HG03103 (cell line): ENCODE measurements around the gene SYNGR3.

ENCODE experiments used
- ATAC-seq: cut with Tn5 transposase; IDR thresholded peaks from one replicate; pipeline ENCODE4 v1.9.1; 2021; ENCODE audit warnings: low read depth; ENCODE audit not compliant: unreplicated experiment

The SYNGR3 gene

GRCh38 chr16:1976216-1976520 lies 13.6 kb upstream of the SYNGR3 start:
- no peak for ATAC-seq

- no peak for ATAC-seq
Observed at GRCh38 chr16:1976951-1977874, 12.6 kb upstream of the SYNGR3 start.

GRCh38 chr16:1977875-1978268 lies 11.9 kb upstream of the SYNGR3 start:
- no peak for ATAC-seq

GRCh38 chr16:1978476-1979120 lies 11.2 kb upstream of the SYNGR3 start:
- ATAC-seq = no peak

GRCh38 chr16:1979271-1980029 lies 10.3 kb upstream of the SYNGR3 start:
- no peak for ATAC-seq

GRCh38 chr16:1980030-1980769 lies 9.6 kb upstream of the SYNGR3 start:
- no peak for ATAC-seq

GRCh38 chr16:1980770-1981087 lies 9.0 kb upstream of the SYNGR3 start:
- no peak for ATAC-seq

GRCh38 chr16:1981398-1981836 lies 8.4 kb upstream of the SYNGR3 start, which contains the start of gene NOXO1:
Gene NOXO1, minus strand, starts transcription at chr16:1981469. Its CDS starts 290 bp downstream, at chr16:1981179.
- no peak for ATAC-seq

GRCh38 chr16:1982013-1982433 lies 7.7 kb upstream of the SYNGR3 start:
- no peak for ATAC-seq

- no peak for ATAC-seq
Observed at GRCh38 chr16:1982991-1983543, 6.7 kb upstream of the SYNGR3 start.

- peak; percentile 72 for ATAC-seq
Observed at GRCh38 chr16:1983544-1984346, 6.0 kb upstream of the SYNGR3 start, which contains the start of gene GFER. Gene GFER, plus strand, starts transcription at chr16:1984193. Its CDS starts 26 bp downstream, at chr16:1984219.

GRCh38 chr16:1984347-1985225 lies 5.2 kb upstream of the SYNGR3 start:
- ATAC-seq = no peak

GRCh38 chr16:1985466-1986150 lies 4.2 kb upstream of the SYNGR3 start:
- no peak for ATAC-seq

- ATAC-seq = no peak
Observed at GRCh38 chr16:1987198-1987597, 2.6 kb upstream of the SYNGR3 start.

GRCh38 chr16:1990101-1990350 lies 256 bp downstream of the SYNGR3 start:
- ATAC-seq = no peak

- no peak for ATAC-seq
Observed at GRCh38 chr16:1990351-1991134, 773 bp downstream of the SYNGR3 start.

GRCh38 chr16:1991135-1991551 lies 1.4 kb downstream of the SYNGR3 start:
- ATAC-seq = no peak
